HG02840 (cell line): ENCODE data around the gene APEH.

Experiments
- ATAC-seq: cut with Tn5 transposase; IDR thresholded peaks from one replicate; pipeline ENCODE4 v1.9.1; 2021; ENCODE audit warnings: mild to moderate bottlenecking, moderate library complexity, moderate number of reproducible peaks; ENCODE audit not compliant: unreplicated experiment, low FRiP score

The APEH gene

GRCh38 chr3:49722896-49723295 lies 48.7 kb downstream of the APEH start:
- no peak for ATAC-seq

DNA sequence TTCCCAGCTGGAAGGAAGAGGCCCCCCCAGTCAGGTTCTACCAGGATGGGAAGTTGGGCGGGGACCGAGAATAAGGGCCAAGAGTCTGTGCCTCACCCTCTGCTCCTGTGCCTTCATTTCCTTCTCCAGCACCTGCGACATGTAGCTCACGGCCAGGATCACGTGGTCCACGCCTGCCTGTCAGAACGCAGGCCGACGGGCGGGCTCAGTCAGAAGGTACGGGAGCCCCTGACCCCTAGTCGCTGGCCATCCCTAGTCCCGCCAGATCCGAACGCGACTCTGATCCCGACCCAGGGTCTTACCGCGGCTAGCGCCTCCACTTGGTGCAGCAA lies 49.1 kb downstream of the APEH start:
- ATAC-seq: peak; percentile 5

GRCh38 chr3:49723628-49724551 lies 49.7 kb downstream of the APEH start, which contains the start of gene GMPPB:
Gene GMPPB, minus strand, starts transcription at chr3:49723951. Its CDS starts 225 bp downstream, at chr3:49723726.
- ATAC-seq: peak; percentile 65

DNA sequence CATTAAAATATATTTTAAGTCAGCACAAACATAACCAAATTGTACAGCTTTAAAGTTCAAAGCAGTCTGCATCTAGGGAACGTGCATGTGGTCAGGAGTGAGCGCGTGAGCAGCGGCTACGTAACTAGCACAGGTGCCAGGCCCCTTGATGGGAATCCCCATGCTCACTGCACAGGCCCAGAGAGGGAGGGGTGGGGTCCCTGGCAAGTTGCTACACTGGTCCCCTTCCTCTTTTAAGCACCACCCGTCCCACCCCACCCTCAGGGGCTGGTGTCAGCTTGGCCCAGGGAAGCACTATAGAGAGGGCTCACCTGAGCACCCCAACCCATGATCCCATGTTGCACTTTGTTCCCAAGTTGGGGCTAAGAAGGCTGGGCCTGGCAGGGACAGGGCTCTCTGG lies 50.4 kb downstream of the APEH start:
- ATAC-seq: no peak

- ATAC-seq: no peak
These were observed 51.9 kb downstream of the APEH start for GRCh38 chr3:49725906-49726681.

- ATAC-seq: no peak
These were observed 53.2 kb downstream of the APEH start for GRCh38 chr3:49727154-49727923.

GRCh38 chr3:49727924-49728361 lies 53.8 kb downstream of the APEH start:
- no peak for ATAC-seq

DNA sequence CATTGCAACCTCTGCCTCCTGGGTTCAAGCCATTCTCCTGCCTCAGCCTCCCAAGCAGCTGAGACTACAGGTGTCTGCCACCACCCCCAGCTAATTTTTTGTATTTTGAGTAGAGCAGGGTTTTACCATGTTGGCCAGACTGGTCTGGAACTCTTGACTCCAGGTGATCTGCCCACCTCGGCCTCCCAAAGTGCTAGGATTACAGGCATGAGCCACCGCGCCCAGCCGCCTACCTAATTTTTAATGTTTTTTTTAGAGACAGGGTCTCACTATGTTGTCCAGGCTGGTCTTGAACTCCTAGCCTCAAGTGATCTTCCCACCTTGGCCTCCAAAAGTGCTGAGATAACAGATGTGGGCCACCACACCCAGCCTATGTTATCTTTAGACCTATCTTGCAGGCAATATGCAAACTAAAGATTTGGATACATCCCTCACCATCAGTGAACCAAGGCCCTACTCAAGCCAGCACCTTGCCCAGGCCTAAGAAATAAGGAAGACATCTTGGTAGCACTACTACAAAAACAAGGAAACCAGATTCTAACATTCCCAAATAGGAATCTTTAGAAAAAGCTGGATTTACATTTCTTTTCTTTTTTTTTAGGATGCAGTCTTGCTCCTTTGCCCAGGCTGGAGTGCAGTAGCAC lies 55.9 kb downstream of the APEH start:
- no peak for ATAC-seq

DNA sequence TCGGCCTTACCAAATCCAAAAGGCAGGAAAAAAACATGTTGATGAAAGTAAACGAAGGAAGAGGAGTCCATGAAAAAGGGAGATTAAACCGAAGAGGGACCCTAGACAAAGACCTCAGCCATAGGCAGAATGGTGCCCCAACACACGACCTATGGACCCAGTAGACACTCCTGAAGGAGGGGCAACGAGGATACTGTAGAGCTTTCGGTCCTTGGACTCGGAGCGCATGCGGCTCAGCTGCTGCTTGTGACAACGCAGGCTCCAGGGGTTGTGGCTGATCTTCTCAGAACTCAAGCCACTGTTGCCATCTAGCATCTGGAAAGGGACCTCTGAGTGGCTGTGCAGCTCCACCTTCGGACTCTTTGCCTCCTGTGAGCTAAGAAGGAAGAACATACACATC lies 58.4 kb downstream of the APEH start:
- ATAC-seq: no peak

DNA sequence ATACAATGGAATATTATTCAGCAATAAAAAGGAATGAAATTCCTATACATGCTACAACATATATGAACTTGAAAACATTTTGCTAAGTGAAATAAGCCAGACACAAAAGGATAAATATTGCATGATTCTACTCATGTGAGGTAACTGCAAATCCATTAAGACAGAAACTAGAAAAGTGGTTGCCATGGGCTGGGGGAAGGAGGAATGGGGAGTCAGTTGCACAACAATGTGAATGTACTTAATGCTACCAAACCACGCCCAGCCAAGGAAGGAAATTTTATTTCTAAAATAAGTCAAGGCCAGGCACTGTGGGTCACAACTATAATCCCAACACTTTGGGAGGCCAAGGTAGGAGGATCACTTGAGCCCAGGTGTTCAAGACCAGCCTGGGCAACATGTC lies 59.4 kb downstream of the APEH start:
- ATAC-seq: no peak
